ENCODE data around the gene CACNA1I. TPM values are rescaled to one million over a fixed set of nuclear protein-coding genes. Genes with fewer than 3 reads are reported as not detected.

The CACNA1I gene
- total RNA-seq, 1 experiment from 2014 or later, result 2.1 TPM

DNA sequence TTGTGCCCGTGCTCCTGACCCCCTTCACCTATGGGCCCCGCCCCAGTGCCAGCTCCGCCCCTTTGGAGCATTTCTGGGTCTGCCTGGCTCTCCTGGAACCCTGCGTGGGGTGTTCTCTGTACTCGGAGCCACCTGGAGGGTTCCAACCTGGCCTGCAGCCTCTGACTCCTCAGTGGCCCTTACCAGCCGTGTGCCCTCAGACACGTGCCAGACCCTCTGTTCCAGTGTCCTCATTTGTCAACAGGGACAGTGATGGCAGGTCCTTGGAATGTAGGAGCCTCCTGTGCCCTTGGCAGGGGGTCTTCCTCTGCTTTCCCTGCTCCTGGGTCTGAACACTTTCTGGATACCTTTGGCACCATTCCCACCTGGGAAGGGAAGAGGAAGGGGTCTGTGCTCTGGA, 96.4 kb downstream of the CACNA1I start:
- Mint-ChIP-seq H3K36me3 (peaks cover 16% of the 10 kb centered on the region), H3K4me3 (no peak overlapping the region), H3K4me1 (peaks cover 28% of the 10 kb centered on the region), H3K27ac (0 out of 2 replicates have a peak overlapping the region, but pooled peaks have one; percentile 53), H3K27me3 (ENCODE audit: low read depth) (peaks cover 21% of the 10 kb centered on the region), H3K9me3 (peaks cover 15% of the 10 kb centered on the region)
- TF ChIP-seq HMGA2 (CRISPR knock-in tag; IDR thresholded peaks at IDR 0.05) (no peak), ZNF263 (CRISPR knock-in tag; IDR thresholded peaks at IDR 0.05; ENCODE audit: low read depth) (no peak), IRF2 (CRISPR knock-in tag; IDR thresholded peaks at IDR 0.05; ENCODE audit: borderline replicate concordance, low read depth) (no peak), CBFB (CRISPR knock-in tag; IDR thresholded peaks at IDR 0.05; ENCODE audit: low read depth) (no peak)
- TF ChIP-seq, protein P1, sequence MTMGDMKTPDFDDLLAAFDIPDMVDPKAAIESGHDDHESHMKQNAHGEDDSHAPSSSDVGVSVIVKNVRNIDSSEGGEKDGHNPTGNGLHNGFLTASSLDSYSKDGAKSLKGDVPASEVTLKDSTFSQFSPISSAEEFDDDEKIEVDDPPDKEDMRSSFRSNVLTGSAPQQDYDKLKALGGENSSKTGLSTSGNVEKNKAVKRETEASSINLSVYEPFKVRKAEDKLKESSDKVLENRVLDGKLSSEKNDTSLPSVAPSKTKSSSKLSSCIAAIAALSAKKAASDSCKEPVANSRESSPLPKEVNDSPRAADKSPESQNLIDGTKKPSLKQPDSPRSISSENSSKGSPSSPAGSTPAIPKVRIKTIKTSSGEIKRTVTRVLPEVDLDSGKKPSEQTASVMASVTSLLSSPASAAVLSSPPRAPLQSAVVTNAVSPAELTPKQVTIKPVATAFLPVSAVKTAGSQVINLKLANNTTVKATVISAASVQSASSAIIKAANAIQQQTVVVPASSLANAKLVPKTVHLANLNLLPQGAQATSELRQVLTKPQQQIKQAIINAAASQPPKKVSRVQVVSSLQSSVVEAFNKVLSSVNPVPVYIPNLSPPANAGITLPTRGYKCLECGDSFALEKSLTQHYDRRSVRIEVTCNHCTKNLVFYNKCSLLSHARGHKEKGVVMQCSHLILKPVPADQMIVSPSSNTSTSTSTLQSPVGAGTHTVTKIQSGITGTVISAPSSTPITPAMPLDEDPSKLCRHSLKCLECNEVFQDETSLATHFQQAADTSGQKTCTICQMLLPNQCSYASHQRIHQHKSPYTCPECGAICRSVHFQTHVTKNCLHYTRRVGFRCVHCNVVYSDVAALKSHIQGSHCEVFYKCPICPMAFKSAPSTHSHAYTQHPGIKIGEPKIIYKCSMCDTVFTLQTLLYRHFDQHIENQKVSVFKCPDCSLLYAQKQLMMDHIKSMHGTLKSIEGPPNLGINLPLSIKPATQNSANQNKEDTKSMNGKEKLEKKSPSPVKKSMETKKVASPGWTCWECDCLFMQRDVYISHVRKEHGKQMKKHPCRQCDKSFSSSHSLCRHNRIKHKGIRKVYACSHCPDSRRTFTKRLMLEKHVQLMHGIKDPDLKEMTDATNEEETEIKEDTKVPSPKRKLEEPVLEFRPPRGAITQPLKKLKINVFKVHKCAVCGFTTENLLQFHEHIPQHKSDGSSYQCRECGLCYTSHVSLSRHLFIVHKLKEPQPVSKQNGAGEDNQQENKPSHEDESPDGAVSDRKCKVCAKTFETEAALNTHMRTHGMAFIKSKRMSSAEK (CRISPR knock-in tag; IDR thresholded peaks at IDR 0.05; ENCODE audit: borderline replicate concordance), result no peak
- POLR2A ChIA-PET, result no interaction called here
- DNase-seq (ENCODE audit: low spot score) (no peak), ATAC-seq (no peak)
- CTCF ChIA-PET, result interaction anchor here (0.6 kb wide), 1 partner anchor 319 kb away, joined by 3 read pairs; no protein-coding TSS in a partner anchor

DNA sequence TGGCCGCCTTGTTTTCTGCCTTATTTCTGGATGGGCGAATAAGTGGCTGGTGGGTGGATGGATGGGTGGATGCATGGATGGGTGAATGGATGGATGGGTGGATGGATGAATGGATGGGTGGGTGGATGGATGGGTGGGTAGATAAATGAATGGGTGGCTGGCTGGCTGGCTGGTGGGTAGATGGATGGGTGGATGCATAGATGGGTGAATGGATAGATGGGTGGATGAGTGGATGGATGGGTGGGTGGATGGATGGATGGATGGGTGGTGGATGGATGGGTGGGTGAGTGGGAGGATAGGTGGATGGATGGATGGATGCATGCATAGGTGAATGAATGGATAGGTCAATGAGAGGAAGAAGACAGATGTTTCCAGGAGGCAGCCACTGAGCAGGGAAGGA, 98.9 kb downstream of the CACNA1I start:
- POLR2A ChIA-PET, result no interaction called here
- peaks cover 24% of the 10 kb centered on the region for H3K9me3 Mint-ChIP-seq
- ATAC-seq (no peak), DNase-seq (ENCODE audit: low spot score) (no peak)
- H3K36me3 Mint-ChIP-seq, result peaks cover 34% of the 10 kb centered on the region
- H3K4me1 Mint-ChIP-seq, result peaks cover 20% of the 10 kb centered on the region
- CTCF ChIA-PET, result no interaction called here
- peaks cover 7% of the 10 kb centered on the region; the same call in 1 of the 2 replicates for H3K27me3 Mint-ChIP-seq (ENCODE audit: low read depth)
- no peak overlapping the region for H3K4me3 Mint-ChIP-seq
- H3K27ac Mint-ChIP-seq, result no peak overlapping the region
- TF ChIP-seq, protein P2, sequence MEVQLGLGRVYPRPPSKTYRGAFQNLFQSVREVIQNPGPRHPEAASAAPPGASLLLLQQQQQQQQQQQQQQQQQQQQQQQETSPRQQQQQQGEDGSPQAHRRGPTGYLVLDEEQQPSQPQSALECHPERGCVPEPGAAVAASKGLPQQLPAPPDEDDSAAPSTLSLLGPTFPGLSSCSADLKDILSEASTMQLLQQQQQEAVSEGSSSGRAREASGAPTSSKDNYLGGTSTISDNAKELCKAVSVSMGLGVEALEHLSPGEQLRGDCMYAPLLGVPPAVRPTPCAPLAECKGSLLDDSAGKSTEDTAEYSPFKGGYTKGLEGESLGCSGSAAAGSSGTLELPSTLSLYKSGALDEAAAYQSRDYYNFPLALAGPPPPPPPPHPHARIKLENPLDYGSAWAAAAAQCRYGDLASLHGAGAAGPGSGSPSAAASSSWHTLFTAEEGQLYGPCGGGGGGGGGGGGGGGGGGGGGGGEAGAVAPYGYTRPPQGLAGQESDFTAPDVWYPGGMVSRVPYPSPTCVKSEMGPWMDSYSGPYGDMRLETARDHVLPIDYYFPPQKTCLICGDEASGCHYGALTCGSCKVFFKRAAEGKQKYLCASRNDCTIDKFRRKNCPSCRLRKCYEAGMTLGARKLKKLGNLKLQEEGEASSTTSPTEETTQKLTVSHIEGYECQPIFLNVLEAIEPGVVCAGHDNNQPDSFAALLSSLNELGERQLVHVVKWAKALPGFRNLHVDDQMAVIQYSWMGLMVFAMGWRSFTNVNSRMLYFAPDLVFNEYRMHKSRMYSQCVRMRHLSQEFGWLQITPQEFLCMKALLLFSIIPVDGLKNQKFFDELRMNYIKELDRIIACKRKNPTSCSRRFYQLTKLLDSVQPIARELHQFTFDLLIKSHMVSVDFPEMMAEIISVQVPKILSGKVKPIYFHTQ (CRISPR knock-in tag; IDR thresholded peaks at IDR 0.05), result no peak
- no peak for TF ChIP-seq PRRX2 (CRISPR knock-in tag; IDR thresholded peaks at IDR 0.05)
- no peak for TF ChIP-seq NFYB (CRISPR knock-in tag; conservative IDR thresholded peaks at IDR 0.05; ENCODE audit: low read depth)
- no peak for TF ChIP-seq EMX1 (CRISPR knock-in tag; IDR thresholded peaks at IDR 0.05)
- TF ChIP-seq, protein P3, sequence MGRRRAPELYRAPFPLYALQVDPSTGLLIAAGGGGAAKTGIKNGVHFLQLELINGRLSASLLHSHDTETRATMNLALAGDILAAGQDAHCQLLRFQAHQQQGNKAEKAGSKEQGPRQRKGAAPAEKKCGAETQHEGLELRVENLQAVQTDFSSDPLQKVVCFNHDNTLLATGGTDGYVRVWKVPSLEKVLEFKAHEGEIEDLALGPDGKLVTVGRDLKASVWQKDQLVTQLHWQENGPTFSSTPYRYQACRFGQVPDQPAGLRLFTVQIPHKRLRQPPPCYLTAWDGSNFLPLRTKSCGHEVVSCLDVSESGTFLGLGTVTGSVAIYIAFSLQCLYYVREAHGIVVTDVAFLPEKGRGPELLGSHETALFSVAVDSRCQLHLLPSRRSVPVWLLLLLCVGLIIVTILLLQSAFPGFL (CRISPR knock-in tag; IDR thresholded peaks at IDR 0.05; ENCODE audit: borderline replicate concordance), result no peak
- TF ChIP-seq, protein P4, sequence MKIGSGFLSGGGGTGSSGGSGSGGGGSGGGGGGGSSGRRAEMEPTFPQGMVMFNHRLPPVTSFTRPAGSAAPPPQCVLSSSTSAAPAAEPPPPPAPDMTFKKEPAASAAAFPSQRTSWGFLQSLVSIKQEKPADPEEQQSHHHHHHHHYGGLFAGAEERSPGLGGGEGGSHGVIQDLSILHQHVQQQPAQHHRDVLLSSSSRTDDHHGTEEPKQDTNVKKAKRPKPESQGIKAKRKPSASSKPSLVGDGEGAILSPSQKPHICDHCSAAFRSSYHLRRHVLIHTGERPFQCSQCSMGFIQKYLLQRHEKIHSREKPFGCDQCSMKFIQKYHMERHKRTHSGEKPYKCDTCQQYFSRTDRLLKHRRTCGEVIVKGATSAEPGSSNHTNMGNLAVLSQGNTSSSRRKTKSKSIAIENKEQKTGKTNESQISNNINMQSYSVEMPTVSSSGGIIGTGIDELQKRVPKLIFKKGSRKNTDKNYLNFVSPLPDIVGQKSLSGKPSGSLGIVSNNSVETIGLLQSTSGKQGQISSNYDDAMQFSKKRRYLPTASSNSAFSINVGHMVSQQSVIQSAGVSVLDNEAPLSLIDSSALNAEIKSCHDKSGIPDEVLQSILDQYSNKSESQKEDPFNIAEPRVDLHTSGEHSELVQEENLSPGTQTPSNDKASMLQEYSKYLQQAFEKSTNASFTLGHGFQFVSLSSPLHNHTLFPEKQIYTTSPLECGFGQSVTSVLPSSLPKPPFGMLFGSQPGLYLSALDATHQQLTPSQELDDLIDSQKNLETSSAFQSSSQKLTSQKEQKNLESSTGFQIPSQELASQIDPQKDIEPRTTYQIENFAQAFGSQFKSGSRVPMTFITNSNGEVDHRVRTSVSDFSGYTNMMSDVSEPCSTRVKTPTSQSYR (CRISPR knock-in tag; IDR thresholded peaks at IDR 0.05), result no peak
- TF ChIP-seq, protein P5, sequence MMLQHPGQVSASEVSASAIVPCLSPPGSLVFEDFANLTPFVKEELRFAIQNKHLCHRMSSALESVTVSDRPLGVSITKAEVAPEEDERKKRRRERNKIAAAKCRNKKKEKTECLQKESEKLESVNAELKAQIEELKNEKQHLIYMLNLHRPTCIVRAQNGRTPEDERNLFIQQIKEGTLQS (CRISPR knock-in tag; conservative IDR thresholded peaks at IDR 0.05), result no peak
- TF ChIP-seq, protein P6, sequence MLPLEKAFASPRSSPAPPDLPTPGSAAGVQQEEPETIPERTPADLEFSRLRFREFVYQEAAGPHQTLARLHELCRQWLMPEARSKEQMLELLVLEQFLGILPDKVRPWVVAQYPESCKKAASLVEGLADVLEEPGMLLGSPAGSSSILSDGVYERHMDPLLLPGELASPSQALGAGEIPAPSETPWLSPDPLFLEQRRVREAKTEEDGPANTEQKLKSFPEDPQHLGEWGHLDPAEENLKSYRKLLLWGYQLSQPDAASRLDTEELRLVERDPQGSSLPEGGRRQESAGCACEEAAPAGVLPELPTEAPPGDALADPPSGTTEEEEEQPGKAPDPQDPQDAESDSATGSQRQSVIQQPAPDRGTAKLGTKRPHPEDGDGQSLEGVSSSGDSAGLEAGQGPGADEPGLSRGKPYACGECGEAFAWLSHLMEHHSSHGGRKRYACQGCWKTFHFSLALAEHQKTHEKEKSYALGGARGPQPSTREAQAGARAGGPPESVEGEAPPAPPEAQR (CRISPR knock-in tag; IDR thresholded peaks at IDR 0.05), result no peak
- no peak for TF ChIP-seq NFATC4 (CRISPR knock-in tag; IDR thresholded peaks at IDR 0.05)
- TF ChIP-seq, protein P1 (CRISPR knock-in tag; IDR thresholded peaks at IDR 0.05; ENCODE audit: borderline replicate concordance), result no peak
- no peak for TF ChIP-seq NR1H2 (CRISPR knock-in tag; IDR thresholded peaks at IDR 0.05)
- TF ChIP-seq JUN (CRISPR knock-in tag; IDR thresholded peaks at IDR 0.05), result no peak
- no peak for TF ChIP-seq JAZF1 (CRISPR knock-in tag; IDR thresholded peaks at IDR 0.05)
- TF ChIP-seq TP53 (CRISPR knock-in tag; IDR thresholded peaks at IDR 0.05), result no peak
